Liver (tissue), 3 donors: Measurements from ENCODE around the gene NUDT13.

Source experiments
- EGR1 ChIP-seq, 2 donors: IDR thresholded peaks; 2 replicates each; pipeline ENCODE4 v1.6.1; 2016 to 2018; ENCODE audit warnings: antibody characterized with exemption in 2 of 2, low read depth in 2 of 2
- HNF4G ChIP-seq: IDR thresholded peaks from 2 replicates; pipeline ENCODE4 v1.6.1; 2016; ENCODE audit warnings: antibody characterized with exemption
- JUND ChIP-seq, 2 donors: IDR thresholded peaks; 2 replicates each; pipeline ENCODE4 v1.6.1; 2016; ENCODE audit warnings: antibody characterized with exemption in 2 of 2
- NR2F2 ChIP-seq: IDR thresholded peaks from 2 replicates; pipeline ENCODE4 v1.6.1; 2016; ENCODE audit warnings: antibody characterized with exemption
- RAD21 ChIP-seq, 2 donors: IDR thresholded peaks; 2 replicates each; pipeline ENCODE4 v1.6.1; 2016; ENCODE audit warnings: antibody characterized with exemption in 2 of 2, mild to moderate bottlenecking in 2 of 2
- RXRA ChIP-seq, 2 donors: IDR thresholded peaks; 2 replicates each; pipeline ENCODE4 v1.6.1; 2017 to 2018; ENCODE audit warnings: antibody characterized with exemption in 2 of 2, mild to moderate bottlenecking in 1 of 2
- YY1 ChIP-seq: IDR thresholded peaks from 2 replicates; pipeline ENCODE4 v1.6.1; 2016; ENCODE audit warnings: antibody characterized with exemption, mild to moderate bottlenecking
- TF ChIP-seq, protein P1 (sequence below): fragments of 150-350 bp; IDR thresholded peaks from 2 replicates; pipeline ENCODE4 v1.5.1; 2017; ENCODE audit warnings: improper control_type of control experiment, low read depth, low read length; ENCODE audit not compliant: missing input control
- TF ChIP-seq, protein P2 (sequence below): IDR thresholded peaks from 2 replicates; pipeline ENCODE4 v1.6.1; 2016; ENCODE audit warnings: antibody characterized with exemption
- TF ChIP-seq, protein P3 (sequence below): IDR thresholded peaks from 2 replicates; pipeline ENCODE4 v1.6.1; 2016; ENCODE audit warnings: antibody characterized with exemption, mild to moderate bottlenecking
- TF ChIP-seq, protein P4 (sequence below): IDR thresholded peaks from 2 replicates; pipeline ENCODE4 v1.6.1; 2016; ENCODE audit warnings: antibody characterized with exemption
- donor health status: healthy.
- donor health status: healthy.

DNA sequence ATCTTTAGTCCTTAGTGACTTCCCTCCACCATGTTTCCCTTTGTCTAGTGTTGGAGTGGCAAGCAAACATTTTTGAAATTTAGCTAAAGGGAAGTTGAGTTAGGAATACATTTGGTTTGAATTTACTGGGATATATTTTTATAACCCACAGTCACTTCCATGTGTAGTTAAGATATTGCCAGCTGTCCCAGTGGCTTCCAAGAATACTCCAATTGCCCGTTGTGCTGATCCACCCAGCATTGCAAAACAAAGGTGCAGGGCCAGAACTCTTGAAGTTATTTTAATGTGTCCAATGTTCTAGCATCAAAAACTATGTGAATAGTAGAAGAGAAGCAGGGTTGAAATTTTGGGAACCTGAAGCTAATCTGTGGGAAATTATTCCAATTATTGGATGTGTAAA, 11.1 kb upstream of the NUDT13 start:
- no peak for TF ChIP-seq EGR1 (IDR thresholded peaks at IDR 0.05; ENCODE audit: low read depth in 2 of 2)
- TF ChIP-seq YY1 = no peak
- TF ChIP-seq, protein P1, sequence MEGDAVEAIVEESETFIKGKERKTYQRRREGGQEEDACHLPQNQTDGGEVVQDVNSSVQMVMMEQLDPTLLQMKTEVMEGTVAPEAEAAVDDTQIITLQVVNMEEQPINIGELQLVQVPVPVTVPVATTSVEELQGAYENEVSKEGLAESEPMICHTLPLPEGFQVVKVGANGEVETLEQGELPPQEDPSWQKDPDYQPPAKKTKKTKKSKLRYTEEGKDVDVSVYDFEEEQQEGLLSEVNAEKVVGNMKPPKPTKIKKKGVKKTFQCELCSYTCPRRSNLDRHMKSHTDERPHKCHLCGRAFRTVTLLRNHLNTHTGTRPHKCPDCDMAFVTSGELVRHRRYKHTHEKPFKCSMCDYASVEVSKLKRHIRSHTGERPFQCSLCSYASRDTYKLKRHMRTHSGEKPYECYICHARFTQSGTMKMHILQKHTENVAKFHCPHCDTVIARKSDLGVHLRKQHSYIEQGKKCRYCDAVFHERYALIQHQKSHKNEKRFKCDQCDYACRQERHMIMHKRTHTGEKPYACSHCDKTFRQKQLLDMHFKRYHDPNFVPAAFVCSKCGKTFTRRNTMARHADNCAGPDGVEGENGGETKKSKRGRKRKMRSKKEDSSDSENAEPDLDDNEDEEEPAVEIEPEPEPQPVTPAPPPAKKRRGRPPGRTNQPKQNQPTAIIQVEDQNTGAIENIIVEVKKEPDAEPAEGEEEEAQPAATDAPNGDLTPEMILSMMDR = no peak
- TF ChIP-seq HNF4G = no peak
- TF ChIP-seq, protein P2, sequence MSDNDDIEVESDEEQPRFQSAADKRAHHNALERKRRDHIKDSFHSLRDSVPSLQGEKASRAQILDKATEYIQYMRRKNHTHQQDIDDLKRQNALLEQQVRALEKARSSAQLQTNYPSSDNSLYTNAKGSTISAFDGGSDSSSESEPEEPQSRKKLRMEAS = no peak
- no peak for TF ChIP-seq NR2F2
- TF ChIP-seq JUND (IDR thresholded peaks at IDR 0.05) = no peak
- TF ChIP-seq RXRA (IDR thresholded peaks at IDR 0.05) = no peak
- TF ChIP-seq, protein P3, sequence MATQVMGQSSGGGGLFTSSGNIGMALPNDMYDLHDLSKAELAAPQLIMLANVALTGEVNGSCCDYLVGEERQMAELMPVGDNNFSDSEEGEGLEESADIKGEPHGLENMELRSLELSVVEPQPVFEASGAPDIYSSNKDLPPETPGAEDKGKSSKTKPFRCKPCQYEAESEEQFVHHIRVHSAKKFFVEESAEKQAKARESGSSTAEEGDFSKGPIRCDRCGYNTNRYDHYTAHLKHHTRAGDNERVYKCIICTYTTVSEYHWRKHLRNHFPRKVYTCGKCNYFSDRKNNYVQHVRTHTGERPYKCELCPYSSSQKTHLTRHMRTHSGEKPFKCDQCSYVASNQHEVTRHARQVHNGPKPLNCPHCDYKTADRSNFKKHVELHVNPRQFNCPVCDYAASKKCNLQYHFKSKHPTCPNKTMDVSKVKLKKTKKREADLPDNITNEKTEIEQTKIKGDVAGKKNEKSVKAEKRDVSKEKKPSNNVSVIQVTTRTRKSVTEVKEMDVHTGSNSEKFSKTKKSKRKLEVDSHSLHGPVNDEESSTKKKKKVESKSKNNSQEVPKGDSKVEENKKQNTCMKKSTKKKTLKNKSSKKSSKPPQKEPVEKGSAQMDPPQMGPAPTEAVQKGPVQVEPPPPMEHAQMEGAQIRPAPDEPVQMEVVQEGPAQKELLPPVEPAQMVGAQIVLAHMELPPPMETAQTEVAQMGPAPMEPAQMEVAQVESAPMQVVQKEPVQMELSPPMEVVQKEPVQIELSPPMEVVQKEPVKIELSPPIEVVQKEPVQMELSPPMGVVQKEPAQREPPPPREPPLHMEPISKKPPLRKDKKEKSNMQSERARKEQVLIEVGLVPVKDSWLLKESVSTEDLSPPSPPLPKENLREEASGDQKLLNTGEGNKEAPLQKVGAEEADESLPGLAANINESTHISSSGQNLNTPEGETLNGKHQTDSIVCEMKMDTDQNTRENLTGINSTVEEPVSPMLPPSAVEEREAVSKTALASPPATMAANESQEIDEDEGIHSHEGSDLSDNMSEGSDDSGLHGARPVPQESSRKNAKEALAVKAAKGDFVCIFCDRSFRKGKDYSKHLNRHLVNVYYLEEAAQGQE = no peak
- no peak for TF ChIP-seq RAD21 (IDR thresholded peaks at IDR 0.05)
- TF ChIP-seq, protein P4, sequence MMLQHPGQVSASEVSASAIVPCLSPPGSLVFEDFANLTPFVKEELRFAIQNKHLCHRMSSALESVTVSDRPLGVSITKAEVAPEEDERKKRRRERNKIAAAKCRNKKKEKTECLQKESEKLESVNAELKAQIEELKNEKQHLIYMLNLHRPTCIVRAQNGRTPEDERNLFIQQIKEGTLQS = no peak
